Caco-2 (cell line): ENCODE data around the gene DENND10. TPM values are rescaled to one million over a fixed set of nuclear protein-coding genes. Genes with fewer than 3 reads are reported as not detected.

Experiments
- BruUV-seq: library from RNA; stranded (reverse); fragments of 400-500 nt; replicated peaks from 2 replicates; lab custom pipeline; 2021; lab: Mats Ljungman, UMichigan
- CTCF ChIA-PET: fragments of 300-600 bp; sonication (Branson Sonifier 250); formaldehyde crosslinking; loops from one replicate; lab custom pipeline; 2022; ENCODE audit warnings: antibody characterized with exemption; lab: Charles Lee
- POLR2A ChIA-PET: fragments of 300-600 bp; sonication (Branson Sonifier 250); formaldehyde crosslinking; loops from one replicate; lab custom pipeline; 2022; ENCODE audit warnings: antibody characterized with exemption; lab: Charles Lee
- DNase-seq, 2 experiments: peaks; one replicate each; pipeline versions ENCODE4 v3.0.0 to v3.0.0-alpha.2; 2020 to 2022
- H3K27me3 ChIP-seq: replicated peaks from 2 replicates; pipeline ENCODE4 v1.6.0; 2011; ENCODE audit warnings: low read length; ENCODE audit not compliant: control insufficient read depth, insufficient read depth
- H3K36me3 ChIP-seq: 2 replicates; pipeline ENCODE4 v1.5.1; 2011; ENCODE audit warnings: low read length; ENCODE audit not compliant: control insufficient read depth, insufficient read depth
- H3K4me1 ChIP-seq: fragments of 250-450 bp; sonication (Bioruptor Pico); 2 replicates; pipeline ENCODE4 v1.5.1; 2020; ENCODE audit warnings: mild to moderate bottlenecking
- H3K4me3 ChIP-seq: 2 replicates; pipeline ENCODE4 v1.5.1; 2011; ENCODE audit warnings: low read depth, mild to moderate bottlenecking, control low read depth, low read length
- H3K9me3 ChIP-seq: fragments of 250-450 bp; sonication (Bioruptor Pico); 2 replicates; pipeline ENCODE4 v1.5.1; 2020; ENCODE audit warnings: mild to moderate bottlenecking, moderate library complexity
- H3K27ac Mint-ChIP-seq: one replicate; pipeline ENCODE4 v1.8.0; 2022; ENCODE audit warnings: mixed read lengths; ENCODE audit not compliant: unreplicated experiment
- H3K27me3 Mint-ChIP-seq: one replicate; pipeline ENCODE4 v1.8.0; 2022; ENCODE audit warnings: mixed read lengths; ENCODE audit not compliant: insufficient read depth, unreplicated experiment
- H3K36me3 Mint-ChIP-seq: one replicate; pipeline ENCODE4 v1.8.0; 2022; ENCODE audit warnings: mild to moderate bottlenecking, mixed read lengths; ENCODE audit not compliant: insufficient read depth, unreplicated experiment
- H3K4me1 Mint-ChIP-seq: one replicate; pipeline ENCODE4 v1.8.0; 2022; ENCODE audit warnings: low read depth, mixed read lengths; ENCODE audit not compliant: unreplicated experiment
- H3K4me3 Mint-ChIP-seq: one replicate; pipeline ENCODE4 v1.8.0; 2022; ENCODE audit warnings: mild to moderate bottlenecking, moderate library complexity, mixed read lengths; ENCODE audit not compliant: unreplicated experiment
- H3K9me3 Mint-ChIP-seq: one replicate; pipeline ENCODE4 v1.8.0; 2022; ENCODE audit warnings: mixed read lengths; ENCODE audit not compliant: unreplicated experiment
- CTCF ChIP-seq, 2 experiments: fragments of 200-600 bp in 1 of 2; IDR thresholded peaks; 1 replicate in 1 of 2; 2 replicates in 1 of 2; pipeline versions ENCODE4 v1.5.1 to v1.8.0; 2011 to 2022; ENCODE audit warnings: antibody characterized with exemption in 1 of 2, control low read depth in 1 of 2, inconsistent platforms in 1 of 2, low read depth in 1 of 2, low read length in 1 of 2, mild to moderate bottlenecking in 1 of 2, moderate library complexity in 1 of 2; ENCODE audit not compliant: insufficient read depth in 1 of 2, severe bottlenecking in 1 of 2, unreplicated experiment in 1 of 2
- intact Hi-C: fragments of 100-400 bp; cut with micrococcal nuclease; formaldehyde crosslinking; loops from one replicate; pipeline ENCODE4 v1.10.0; 2022; ENCODE audit not compliant: unreplicated experiment
- total RNA-seq: library from RNA; stranded (reverse); gene quantifications from 2 replicates; pipeline ENCODE4 v1.2.3, GENCODE V29; 2022

DENND10 gene
- total RNA-seq, 1 experiment from 2014 or later: 80.8 TPM

- TF ChIP-seq CTCF (IDR thresholded peaks at IDR 0.05; ENCODE audit: insufficient read depth in 1 of 2, low read depth in 1 of 2, low read length in 1 of 2, severe bottlenecking in 1 of 2, unreplicated experiment in 1 of 2): no peak
- Histone ChIP-seq H3K4me3 (no peak overlapping the region), H3K4me1 (peaks cover 7% of the 10 kb centered on the region), H3K36me3 (no peaks in the 10 kb centered on the region; the same call in 1 of the 2 replicates), H3K9me3 (no peaks in the 10 kb centered on the region), H3K27me3 (no peaks in the 10 kb centered on the region)
- no peak overlapping the region for H3K4me3 Mint-ChIP-seq
- peaks cover 71% of the 10 kb centered on the region for H3K36me3 Mint-ChIP-seq
- intact Hi-C loops: no loop called here
- H3K9me3 Mint-ChIP-seq: no peaks in the 10 kb centered on the region
- no peaks in the 10 kb centered on the region for H3K27me3 Mint-ChIP-seq
- DNase-seq: no peak
- POLR2A ChIA-PET: no interaction called here
- H3K27ac Mint-ChIP-seq: no peak overlapping the region
- peaks cover 1% of the 10 kb centered on the region for H3K4me1 Mint-ChIP-seq
- no TSS peak for BruUV-seq
- CTCF ChIA-PET: no interaction called here
These were observed 15.5 kb downstream of the DENND10 start for GRCh38 chr10:119119400-119119799.

GRCh38 chr10:119120413-119120867 lies 16.5 kb downstream of the DENND10 start:
- BruUV-seq: TSS peak; percentile 8
- Histone ChIP-seq H3K36me3 (no peaks in the 10 kb centered on the region; the same call in 1 of the 2 replicates), H3K9me3 (no peaks in the 10 kb centered on the region), H3K4me1 (peaks cover 7% of the 10 kb centered on the region), H3K4me3 (no peak overlapping the region), H3K27me3 (no peaks in the 10 kb centered on the region)
- no peak for DNase-seq
- CTCF ChIA-PET: no interaction called here
- intact Hi-C loops: no loop called here
- Mint-ChIP-seq H3K4me1 (no peaks in the 10 kb centered on the region), H3K27ac (no peak overlapping the region), H3K9me3 (no peaks in the 10 kb centered on the region), H3K36me3 (peaks cover 70% of the 10 kb centered on the region), H3K27me3 (no peaks in the 10 kb centered on the region), H3K4me3 (no peak overlapping the region)
- TF ChIP-seq CTCF (IDR thresholded peaks at IDR 0.05; ENCODE audit: insufficient read depth in 1 of 2, low read depth in 1 of 2, low read length in 1 of 2, severe bottlenecking in 1 of 2, unreplicated experiment in 1 of 2): no peak
- POLR2A ChIA-PET: no interaction called here

GRCh38 chr10:119120875-119121274 lies 17.0 kb downstream of the DENND10 start:
- Histone ChIP-seq H3K36me3 (no peaks in the 10 kb centered on the region; the same call in 1 of the 2 replicates), H3K9me3 (no peaks in the 10 kb centered on the region), H3K27me3 (no peaks in the 10 kb centered on the region), H3K4me3 (no peak overlapping the region), H3K4me1 (peaks cover 6% of the 10 kb centered on the region)
- Mint-ChIP-seq H3K4me1 (no peaks in the 10 kb centered on the region), H3K27ac (no peak overlapping the region), H3K4me3 (no peak overlapping the region), H3K9me3 (no peaks in the 10 kb centered on the region), H3K27me3 (no peaks in the 10 kb centered on the region), H3K36me3 (peaks cover 72% of the 10 kb centered on the region)
- BruUV-seq: no TSS peak
- intact Hi-C loops: no loop called here
- ChIA-PET CTCF (no interaction called here), POLR2A (no interaction called here)
- no peak for DNase-seq
- TF ChIP-seq CTCF (IDR thresholded peaks at IDR 0.05; ENCODE audit: insufficient read depth in 1 of 2, low read depth in 1 of 2, low read length in 1 of 2, severe bottlenecking in 1 of 2, unreplicated experiment in 1 of 2): no peak
